SU-DHL-6 (cell line): ENCODE data around the gene SAMD14.
A peak's percentile ranks its signal among the peaks of the same experiment; 100 is the strongest.

Source experiments
- H2AFZ ChIP-seq: fragments of 200-600 bp; sonication (generic); 2 replicates; pipeline ENCODE4 v1.6.1; 2014; ENCODE audit warnings: low read depth, mild to moderate bottlenecking, moderate library complexity, mixed read lengths, antibody characterized with exemption, low read length; ENCODE audit not compliant: severe bottlenecking
- H3F3A ChIP-seq: fragments of 200-600 bp; shearing (Covaris generic); 2 replicates; pipeline ENCODE4 v1.6.0; 2016; ENCODE audit warnings: antibody characterized with exemption, mild to moderate bottlenecking; ENCODE audit not compliant: insufficient read depth
- H3K27ac ChIP-seq: fragments of 200-600 bp; sonication (generic); 2 replicates; pipeline ENCODE4 v1.5.1; 2016; ENCODE audit warnings: low read depth, mild to moderate bottlenecking, low read length, moderate library complexity, mixed read lengths
- H3K27me3 ChIP-seq: fragments of 200-600 bp; sonication (generic), shearing (Covaris generic); 2 replicates; pipeline ENCODE4 v1.6.0; 2014; ENCODE audit warnings: mild to moderate bottlenecking, low read length
- H3K36me3 ChIP-seq: fragments of 200-600 bp; sonication (generic); 2 replicates; pipeline ENCODE4 v1.6.1; 2014; ENCODE audit warnings: mild to moderate bottlenecking, low read length, mixed read lengths
- H3K4me2 ChIP-seq: fragments of 300-600, 200-600 bp; shearing (Covaris generic), sonication (generic); 2 replicates; pipeline ENCODE4 v1.6.0; 2014; ENCODE audit warnings: low read length, low read depth, mild to moderate bottlenecking; ENCODE audit not compliant: poor library complexity, severe bottlenecking
- H3K4me3 ChIP-seq: fragments of 200-600 bp; sonication (generic); 2 replicates; pipeline ENCODE4 v1.5.1; 2014; ENCODE audit warnings: antibody characterized with exemption, low read length, mild to moderate bottlenecking, mixed read lengths; ENCODE audit not compliant: insufficient read depth, poor library complexity, severe bottlenecking
- H3K79me2 ChIP-seq: fragments of 200-600 bp; sonication (generic); 2 replicates; pipeline ENCODE4 v1.6.1; 2014; ENCODE audit warnings: mild to moderate bottlenecking, low read length, moderate library complexity; ENCODE audit not compliant: insufficient read depth
- H3K9ac ChIP-seq: fragments of 200-600 bp; sonication (generic); 2 replicates; pipeline ENCODE4 v1.7.0; 2014; ENCODE audit warnings: mild to moderate bottlenecking, low read length
- H3K9me2 ChIP-seq: fragments of 200-600 bp; sonication (generic); replicated peaks from 2 replicates; pipeline ENCODE4 v1.6.1; 2014; ENCODE audit warnings: low read length; ENCODE audit not compliant: insufficient read depth
- H3K9me3 ChIP-seq: fragments of 200-600 bp; sonication (generic); 2 replicates; pipeline ENCODE4 v1.6.1; 2014; ENCODE audit warnings: low read length, mixed read lengths; ENCODE audit not compliant: insufficient read depth
- H4K20me1 ChIP-seq: fragments of 200-600 bp; sonication (generic); 2 replicates; pipeline ENCODE4 v1.6.1; 2014; ENCODE audit warnings: low read depth, mild to moderate bottlenecking, antibody characterized with exemption, low read length, moderate library complexity, mixed read lengths
- EZH2phosphoT487 ChIP-seq: fragments of 200-600 bp; sonication (generic), shearing (Covaris generic); conservative IDR thresholded peaks from 2 replicates; pipeline ENCODE4 v1.6.1; 2018; ENCODE audit warnings: mild to moderate bottlenecking, antibody characterized with exemption, low read length, moderate library complexity, mixed read lengths
- TF ChIP-seq, protein P1 (sequence below): fragments of 200-600 bp; sonication (generic); IDR thresholded peaks from one replicate; pipeline ENCODE4 v1.5.1; 2017; ENCODE audit warnings: antibody characterized with exemption, mild to moderate bottlenecking, low read length, moderate library complexity; ENCODE audit not compliant: insufficient read depth, poor library complexity, severe bottlenecking

The SAMD14 gene

DNA sequence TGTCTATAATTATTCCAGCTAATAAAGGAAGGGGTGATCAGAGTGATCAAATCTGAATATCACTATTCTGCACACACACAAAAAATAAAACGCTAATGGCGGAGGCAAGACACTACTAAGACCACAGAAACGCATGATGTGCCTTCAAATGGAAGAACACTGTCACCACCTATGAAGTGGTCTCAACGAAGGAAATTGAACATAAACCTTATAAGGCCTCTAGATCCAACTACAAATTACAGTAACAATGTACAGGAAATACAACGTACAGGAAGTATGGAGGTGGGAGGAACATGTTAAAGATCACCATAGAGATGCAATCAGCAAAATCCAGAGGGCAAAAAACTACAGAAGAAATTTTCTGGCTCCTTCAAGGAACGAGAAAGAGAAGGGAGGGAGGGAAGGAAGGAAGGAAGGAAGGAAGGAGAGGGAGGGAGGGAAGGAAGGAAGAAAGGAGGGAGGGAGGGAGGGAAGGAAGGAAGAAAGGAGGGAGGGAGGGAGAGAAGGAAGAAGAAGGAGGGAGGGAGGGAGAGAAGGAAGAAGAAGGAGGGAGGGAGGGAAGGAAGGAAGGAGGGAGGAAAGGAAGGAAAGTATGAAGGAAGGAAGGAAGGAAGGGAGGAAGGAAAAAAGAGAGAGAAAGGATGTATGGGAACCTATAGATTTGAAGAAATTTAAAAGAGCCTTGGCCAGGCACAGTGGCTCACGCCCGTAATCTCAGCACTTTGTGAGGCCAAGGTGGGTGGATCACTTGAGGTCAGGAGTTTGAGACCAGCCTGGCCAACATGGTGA, 32.7 kb upstream of the SAMD14 start:
- TF ChIP-seq EZH2phosphoT487: no peak
- TF ChIP-seq, protein P1, sequence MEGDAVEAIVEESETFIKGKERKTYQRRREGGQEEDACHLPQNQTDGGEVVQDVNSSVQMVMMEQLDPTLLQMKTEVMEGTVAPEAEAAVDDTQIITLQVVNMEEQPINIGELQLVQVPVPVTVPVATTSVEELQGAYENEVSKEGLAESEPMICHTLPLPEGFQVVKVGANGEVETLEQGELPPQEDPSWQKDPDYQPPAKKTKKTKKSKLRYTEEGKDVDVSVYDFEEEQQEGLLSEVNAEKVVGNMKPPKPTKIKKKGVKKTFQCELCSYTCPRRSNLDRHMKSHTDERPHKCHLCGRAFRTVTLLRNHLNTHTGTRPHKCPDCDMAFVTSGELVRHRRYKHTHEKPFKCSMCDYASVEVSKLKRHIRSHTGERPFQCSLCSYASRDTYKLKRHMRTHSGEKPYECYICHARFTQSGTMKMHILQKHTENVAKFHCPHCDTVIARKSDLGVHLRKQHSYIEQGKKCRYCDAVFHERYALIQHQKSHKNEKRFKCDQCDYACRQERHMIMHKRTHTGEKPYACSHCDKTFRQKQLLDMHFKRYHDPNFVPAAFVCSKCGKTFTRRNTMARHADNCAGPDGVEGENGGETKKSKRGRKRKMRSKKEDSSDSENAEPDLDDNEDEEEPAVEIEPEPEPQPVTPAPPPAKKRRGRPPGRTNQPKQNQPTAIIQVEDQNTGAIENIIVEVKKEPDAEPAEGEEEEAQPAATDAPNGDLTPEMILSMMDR: no peak
- Histone ChIP-seq H3K9me2 (no peaks in the 10 kb centered on the region), H3K79me2 (no peaks in the 10 kb centered on the region), H4K20me1 (no peaks in the 10 kb centered on the region), H3K4me2 (no peak overlapping the region), H3K27ac (no peak overlapping the region), H3K9me3 (no peaks in the 10 kb centered on the region), H3F3A (no peaks in the 10 kb centered on the region), H3K27me3 (no peaks in the 10 kb centered on the region), H2AFZ (no peak overlapping the region), H3K4me3 (no peak overlapping the region), H3K36me3 (no peaks in the 10 kb centered on the region), H3K9ac (no peak overlapping the region)

DNA sequence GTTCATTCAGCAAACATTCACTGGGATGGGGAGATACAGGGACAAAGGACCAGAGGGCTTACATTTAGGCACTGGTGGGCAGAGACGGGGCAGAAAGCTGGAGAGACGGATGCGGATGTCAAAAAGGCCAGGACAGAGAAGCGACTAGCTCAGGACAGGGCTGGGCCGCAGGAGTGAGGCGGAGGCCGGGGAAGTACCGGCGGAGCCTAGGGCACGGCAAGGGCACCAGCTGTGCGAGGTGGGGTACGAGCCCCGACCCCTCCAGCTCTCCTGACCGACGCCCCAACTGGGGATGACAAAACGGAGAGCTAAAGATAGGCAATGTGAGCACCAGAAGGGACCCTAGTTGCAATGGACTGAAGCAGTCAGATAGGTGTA, 31.9 kb upstream of the SAMD14 start:
- H3K9ac ChIP-seq: peak overlapping the region; percentile 57; the same call in 1 of the 2 replicates
- no peak overlapping the region for H3K4me3 ChIP-seq
- peak overlapping the region; percentile 86 for H2AFZ ChIP-seq

DNA sequence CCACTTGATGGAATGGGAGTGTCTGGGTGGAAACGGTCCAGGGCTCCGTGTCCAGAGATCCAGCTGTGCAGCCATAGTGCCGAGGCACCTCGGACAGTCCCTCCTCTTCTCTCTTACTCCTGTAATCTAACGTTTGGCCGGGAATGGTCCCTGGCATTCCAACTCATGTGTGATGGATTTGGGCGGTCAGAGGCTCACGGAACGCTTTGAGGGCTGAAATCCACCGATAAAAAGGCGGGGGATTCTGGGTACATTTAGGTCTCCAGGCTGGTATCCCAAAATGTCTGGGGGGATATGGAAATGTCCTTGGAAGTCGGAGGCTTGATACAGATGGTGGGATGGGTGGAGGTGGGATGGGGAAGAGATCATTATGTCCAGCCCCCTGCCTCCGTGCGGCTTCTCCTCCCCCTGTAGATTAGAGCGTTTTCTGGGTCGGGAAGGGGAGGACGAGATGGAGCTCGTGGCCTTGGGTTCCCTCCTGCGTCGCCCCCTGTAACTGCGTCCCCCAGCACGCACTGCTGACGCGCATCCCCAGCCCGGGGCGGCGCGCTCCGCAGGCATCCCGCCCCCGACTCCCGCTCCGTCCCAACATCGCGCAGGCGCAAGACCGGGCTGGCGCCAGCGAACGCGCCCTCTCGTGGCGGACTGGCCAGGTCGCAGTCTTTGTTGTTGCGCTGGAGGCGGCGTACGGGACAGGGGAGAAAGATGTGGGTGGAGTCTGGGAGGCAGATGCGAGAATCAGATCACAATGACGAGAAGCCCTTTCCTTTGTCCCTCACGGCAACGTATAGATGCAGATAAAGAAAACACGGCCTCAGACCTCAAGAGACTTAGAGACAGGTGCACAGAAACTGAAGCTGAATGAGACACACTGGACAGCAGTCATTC, 31.3 kb upstream of the SAMD14 start:
- Histone ChIP-seq H3K9ac (peak overlapping the region; percentile 57), H3F3A (no peaks in the 10 kb centered on the region), H3K9me2 (no peaks in the 10 kb centered on the region), H3K79me2 (no peaks in the 10 kb centered on the region), H3K36me3 (no peaks in the 10 kb centered on the region), H3K4me3 (peak overlapping the region; percentile 47), H3K4me2 (peak overlapping the region; percentile 66), H3K9me3 (no peaks in the 10 kb centered on the region), H3K27me3 (no peaks in the 10 kb centered on the region), H4K20me1 (no peaks in the 10 kb centered on the region), H2AFZ (peak overlapping the region; percentile 86), H3K27ac (no peak overlapping the region)
- TF ChIP-seq, protein P1: peak; percentile 84
- no peak for TF ChIP-seq EZH2phosphoT487

More for the DNA sequence above, 31.9 kb upstream of the SAMD14 start:
- no peaks in the 10 kb centered on the region for H3K9me3 ChIP-seq
- no peaks in the 10 kb centered on the region for H3K9me2 ChIP-seq
- no peaks in the 10 kb centered on the region for H3F3A ChIP-seq
- TF ChIP-seq EZH2phosphoT487: no peak
- TF ChIP-seq, protein P1: no peak
- no peak overlapping the region for H3K27ac ChIP-seq
- no peaks in the 10 kb centered on the region for H3K36me3 ChIP-seq
- no peaks in the 10 kb centered on the region for H3K27me3 ChIP-seq
- no peaks in the 10 kb centered on the region for H3K79me2 ChIP-seq
- H3K4me2 ChIP-seq: peak overlapping the region; percentile 66
- H4K20me1 ChIP-seq: no peaks in the 10 kb centered on the region
